Testis (tissue), 3 donors: ENCODE results near the gene FAM222A. TPM values are rescaled to one million over a fixed set of nuclear protein-coding genes. Genes with fewer than 3 reads are reported as not detected.

Source experiments
- DNase-seq: peaks from one replicate; pipeline ENCODE4 v3.0.0-alpha.2; 2019
- H3K27ac ChIP-seq, 2 donors: fragments of 200-600 bp; sonication (generic); one replicate each; pipeline ENCODE4 v1.5.1; 2019
- H3K27me3 ChIP-seq: fragments of 200-600 bp; sonication (generic); one replicate; pipeline ENCODE4 v1.5.1; 2019
- H3K36me3 ChIP-seq: fragments of 200-600 bp; sonication (generic); one replicate; pipeline ENCODE4 v1.5.1; 2017; ENCODE audit warnings: low read depth; ENCODE audit errors: missing control alignments
- H3K4me1 ChIP-seq: fragments of 200-600 bp; sonication (generic); one replicate; pipeline ENCODE4 v1.5.1; 2019
- H3K4me3 ChIP-seq, 2 donors: fragments of 200-600 bp; sonication (generic); one replicate each; pipeline ENCODE4 v1.5.1; 2017 to 2019
- H3K9me3 ChIP-seq: fragments of 200-600 bp; sonication (generic); one replicate; pipeline ENCODE4 v1.5.1; 2017
- CTCF ChIP-seq, 3 experiments: fragments of 450-650 bp in 2 of 3; fragments of 200-600 bp in 1 of 3; sonication (generic) in 1 of 3; IDR thresholded peaks; one replicate each; pipeline ENCODE4 v1.5.1; 2016 to 2019; ENCODE audit warnings: antibody characterized with exemption in 3 of 3, mild to moderate bottlenecking in 2 of 3, moderate library complexity in 1 of 3
- POLR2A ChIP-seq: fragments of 450-650 bp; IDR thresholded peaks from one replicate; pipeline ENCODE4 v1.6.1; 2017; ENCODE audit warnings: antibody characterized with exemption, mild to moderate bottlenecking, moderate library complexity
- WGBS, 2 donors: methylation state at CpG; one replicate each; pipeline ENCODE4 v1.1.5; 2018; 5-methylcytosine and 5-hydroxymethylcytosine counted together
- intact Hi-C: fragments of 100-400 bp; cut with DNase I; formaldehyde crosslinking; loops from one replicate; pipeline ENCODE4 v1.15.1; 2023; ENCODE audit warnings: low total_unique reads
- polyA plus RNA-seq: library from polyadenylated mRNA; stranded (reverse); fragments of 350-450 nt; fragmentation: Illumina TruSeq; extraction: RNeasy Lipid Tissue Mini Kit (QIAGEN cat#74804); gene quantifications from one replicate; pipeline ENCODE4 v1.2.3, GENCODE V29; 2014; ENCODE audit warnings: low read depth, low replicate concordance; ENCODE audit not compliant: insufficient read depth
- total RNA-seq, 2 donors: library from RNA; depleted of rRNA; stranded (reverse); fragments of >200 nt; gene quantifications; one replicate each; pipeline ENCODE4 v1.2.3, GENCODE V29; 2016

Gene FAM222A
- total and polyA plus RNA-seq, 3 donors from 2014 or later: 34.5 to 78.6 (median 75.7) TPM

DNA sequence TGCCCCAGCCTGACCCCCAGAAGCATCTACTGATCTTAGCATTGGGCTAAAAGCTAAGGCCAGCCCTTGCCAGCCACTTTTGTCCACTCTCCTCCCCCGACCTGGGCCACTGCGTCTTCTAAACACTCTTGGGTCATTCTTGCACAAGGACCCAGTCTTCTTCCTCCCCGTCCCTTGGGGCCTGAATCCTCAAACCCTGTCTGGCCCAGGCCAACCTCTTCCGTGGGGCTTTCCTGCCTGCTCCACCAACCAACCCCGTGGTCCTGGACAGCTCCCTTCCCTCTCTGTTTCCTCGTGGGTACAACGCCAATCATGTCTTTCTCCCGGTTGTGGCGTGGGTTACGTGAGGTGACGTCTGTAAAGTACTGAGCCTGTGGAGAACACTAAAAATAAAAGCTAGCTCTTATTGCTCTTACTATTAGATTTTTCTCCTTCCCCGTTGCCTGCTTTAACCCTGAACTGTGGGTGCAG is 21.5 kb downstream of the FAM222A start:
- H3K9me3 ChIP-seq: no peaks in the 10 kb centered on the region
- no peak overlapping the region for H3K27ac ChIP-seq
- H3K4me3 ChIP-seq: no peak overlapping the region
- H3K27me3 ChIP-seq: no peaks in the 10 kb centered on the region
- peaks cover 3% of the 10 kb centered on the region for H3K4me1 ChIP-seq
- intact Hi-C loops: no loop called here
- H3K36me3 ChIP-seq: no peaks in the 10 kb centered on the region
- WGBS, 2 donors: 77 to 81% methylated on average over 12 of the region's 12 CpGs
- no peak for DNase-seq
- TF ChIP-seq CTCF (IDR thresholded peaks at IDR 0.05) (no peak), POLR2A (no peak)

DNA sequence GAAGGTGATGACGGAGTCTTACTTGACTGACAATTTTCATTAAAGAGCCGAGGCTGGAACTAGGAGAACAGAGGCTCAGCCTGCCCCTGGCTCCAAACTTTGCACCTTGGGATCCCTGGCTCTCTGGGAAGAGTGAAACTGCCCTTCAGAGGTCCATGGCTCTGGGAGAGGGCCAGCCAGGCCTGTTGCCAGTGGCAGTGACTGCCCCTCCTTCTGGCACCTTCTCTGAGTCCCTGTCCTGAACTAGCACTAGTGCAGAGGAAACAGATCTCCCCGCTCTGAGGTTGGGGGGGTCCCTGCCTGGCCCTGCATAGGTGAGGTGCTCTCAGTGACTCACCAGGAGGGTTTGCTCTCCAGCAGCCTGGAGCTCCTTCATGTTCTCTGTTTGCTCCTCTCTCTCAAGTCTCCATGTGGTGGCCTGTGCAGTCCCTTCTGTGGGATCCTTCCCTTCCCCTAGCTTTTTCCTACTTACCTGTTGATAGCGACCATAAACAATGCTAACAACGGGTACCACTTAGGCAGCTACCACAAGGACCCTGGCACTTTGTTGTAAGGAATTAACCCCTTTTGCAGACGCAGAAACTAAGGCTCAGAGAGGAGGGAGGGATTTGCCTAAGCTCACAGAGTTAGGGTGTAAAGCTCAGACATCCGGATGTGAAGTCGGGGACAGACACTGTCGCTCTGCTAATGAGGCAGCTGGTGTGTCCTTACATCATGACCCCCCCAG is 22.4 kb downstream of the FAM222A start:
- H3K27ac ChIP-seq: no peak overlapping the region
- no peaks in the 10 kb centered on the region for H3K9me3 ChIP-seq
- intact Hi-C loops: no loop called here
- peaks cover 11% of the 10 kb centered on the region for H3K4me1 ChIP-seq
- WGBS, 2 donors: 64 to 83% methylated on average over 9 of the region's 9 CpGs
- H3K4me3 ChIP-seq: no peak overlapping the region
- no peak for DNase-seq
- no peaks in the 10 kb centered on the region for H3K27me3 ChIP-seq
- no peaks in the 10 kb centered on the region for H3K36me3 ChIP-seq
- no peak for TF ChIP-seq POLR2A
- TF ChIP-seq CTCF (IDR thresholded peaks at IDR 0.05): no peak

DNA sequence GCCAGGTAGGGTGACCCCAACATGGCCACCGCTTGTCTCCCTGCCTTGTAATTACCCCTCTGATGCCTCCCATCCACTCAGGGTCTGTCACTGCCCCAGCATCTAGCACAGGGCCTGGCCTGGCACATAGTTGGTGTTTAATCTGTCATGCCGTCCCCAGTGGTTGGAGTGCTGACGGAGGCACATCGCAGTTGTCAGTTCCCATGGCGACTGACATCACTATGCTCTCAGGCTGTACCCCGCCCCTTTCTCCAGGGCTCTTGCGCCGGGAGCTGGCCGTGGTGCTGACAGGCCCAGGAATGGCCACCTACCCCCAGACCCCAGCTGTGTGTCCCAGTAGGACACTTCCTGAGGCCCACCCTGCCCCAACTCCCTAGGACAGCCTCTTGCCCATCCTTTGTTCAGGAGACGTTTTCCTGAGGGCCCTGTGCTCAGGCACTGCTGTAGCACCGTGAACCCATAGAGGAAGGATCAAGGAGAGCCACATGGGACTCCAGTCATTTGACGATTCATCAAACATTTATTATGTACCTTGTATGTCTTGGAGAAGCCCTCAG is 23.0 kb downstream of the FAM222A start:
- intact Hi-C loops: no loop called here
- H3K4me3 ChIP-seq: no peak overlapping the region
- no peak for TF ChIP-seq CTCF (IDR thresholded peaks at IDR 0.05)
- TF ChIP-seq POLR2A: no peak
- DNase-seq: no peak
- 64 to 69% methylated on average over 12 of the region's 12 CpGs for WGBS, 2 donors
- H3K36me3 ChIP-seq: no peaks in the 10 kb centered on the region
- no peak overlapping the region for H3K27ac ChIP-seq
- H3K4me1 ChIP-seq: peaks cover 11% of the 10 kb centered on the region
- H3K27me3 ChIP-seq: no peaks in the 10 kb centered on the region
- no peaks in the 10 kb centered on the region for H3K9me3 ChIP-seq

DNA sequence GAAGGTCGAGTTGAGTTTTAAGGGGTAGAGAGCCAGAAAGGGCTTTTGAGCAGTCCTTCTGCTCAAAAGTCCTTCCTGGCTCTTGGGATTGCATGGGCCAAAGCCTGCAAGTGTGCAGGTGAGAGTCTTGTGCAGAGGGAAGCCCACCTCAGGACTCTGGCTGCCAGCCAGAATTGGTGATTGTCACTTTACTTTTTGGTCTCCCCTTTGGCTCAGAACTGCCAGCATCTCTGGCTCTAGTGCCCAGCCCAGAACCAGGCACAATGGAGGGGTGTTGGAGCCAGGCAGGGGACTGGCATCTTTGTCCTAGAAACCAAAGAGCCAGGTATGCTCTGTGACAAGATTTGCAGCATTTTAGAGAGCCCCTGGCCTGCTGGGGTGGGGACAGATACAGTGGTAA is 23.5 kb downstream of the FAM222A start:
- Histone ChIP-seq H3K4me1 (peaks cover 11% of the 10 kb centered on the region), H3K4me3 (no peak overlapping the region), H3K27me3 (no peaks in the 10 kb centered on the region), H3K27ac (no peak overlapping the region), H3K9me3 (no peaks in the 10 kb centered on the region), H3K36me3 (no peaks in the 10 kb centered on the region)
- 65 to 67% methylated on average over 1 of the region's 1 CpG for WGBS, 2 donors
- DNase-seq: no peak
- TF ChIP-seq CTCF (IDR thresholded peaks at IDR 0.05) (no peak), POLR2A (no peak)
- intact Hi-C loops: no loop called here
